Measurements from ENCODE around the gene OR9A2. TPM values are rescaled to one million over a fixed set of nuclear protein-coding genes. Genes with fewer than 3 reads are reported as not detected.

The OR9A2 gene
- total RNA-seq, 1 experiment from 2014 or later, result not detected

DNA sequence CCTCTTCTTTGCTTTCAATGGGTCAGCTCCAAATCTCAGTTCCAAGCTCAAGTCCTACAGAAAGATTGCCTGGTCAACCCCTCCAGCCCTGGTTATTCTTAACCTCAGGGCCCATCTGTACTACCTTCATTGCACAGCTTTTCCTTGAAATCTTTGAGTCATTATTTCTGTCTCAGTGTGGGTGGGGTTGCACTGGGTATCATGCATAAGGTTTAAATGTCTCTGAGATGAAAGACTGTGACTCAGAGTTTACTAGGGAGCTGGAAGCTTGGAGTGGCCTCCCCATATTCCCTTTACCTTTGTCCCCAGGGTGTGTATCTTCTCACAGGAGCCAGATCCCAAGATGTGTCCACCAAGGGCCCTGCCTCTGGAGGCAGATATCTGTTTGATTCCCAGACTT is 21.9 kb upstream of the OR9A2 start:
- RAD21 ChIA-PET (ENCODE audit: low non-redundant PET in 1 of 2, low total read pairs in 2 of 2, uncharacterized antibody in 2 of 2, unreplicated experiment in 2 of 2), result no interaction called here
- intact Hi-C loops (cut with micrococcal nuclease), result no loop called here
- Histone ChIP-seq H3K4me1 (ENCODE audit: control insufficient read depth in 1 of 2, insufficient read depth in 2 of 2, low read length in 2 of 2) (peaks cover 0 to 9% of the 10 kb centered on the region in 2 experiments; a peak in 1 of 4 replicates), H2AFZ (ENCODE audit: low read depth, low read length, poor library complexity, severe bottlenecking) (no peak overlapping the region), H3K9me3 (ENCODE audit: control insufficient read depth in 1 of 2, insufficient read depth in 1 of 2, low read depth in 1 of 2, low read length in 2 of 2) (no peaks in the 10 kb centered on the region), H3K79me2 (ENCODE audit: insufficient read depth, low read length) (no peaks in the 10 kb centered on the region), H3K36me3 (ENCODE audit: control insufficient read depth in 1 of 2, insufficient read depth in 2 of 2, low read length in 2 of 2) (no peaks in the 10 kb centered on the region), H4K20me1 (ENCODE audit: insufficient read depth) (no peaks in the 10 kb centered on the region), H3K27me3 (ENCODE audit: insufficient read depth, low read length) (no peaks in the 10 kb centered on the region; the same call in 1 of the 2 replicates), H3K4me2 (ENCODE audit: low read length) (peak overlapping the region; percentile 33), H3K9me2 (ENCODE audit: insufficient read depth) (no peaks in the 10 kb centered on the region), H3K27ac (ENCODE audit: low read depth, low read length) (no peak overlapping the region), H3K9ac (ENCODE audit: low read length) (no peak overlapping the region), H3K4me3 (replicated peaks in 1 of 2; ENCODE audit: low read depth in 1 of 2, low read length in 2 of 2) (no peak overlapping the region)
- BruUV-seq (replicated peaks), result no TSS peak
- POLR2A ChIA-PET, result no interaction called here
- DNase-seq (ENCODE audit: low read depth, low spot score), result peak; percentile 8
- ATAC-seq, result peak; percentile 20; the same call in 1 of the 2 replicates
- CTCF ChIA-PET, result no interaction called here
- TF ChIP-seq, protein P1, sequence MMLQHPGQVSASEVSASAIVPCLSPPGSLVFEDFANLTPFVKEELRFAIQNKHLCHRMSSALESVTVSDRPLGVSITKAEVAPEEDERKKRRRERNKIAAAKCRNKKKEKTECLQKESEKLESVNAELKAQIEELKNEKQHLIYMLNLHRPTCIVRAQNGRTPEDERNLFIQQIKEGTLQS (IDR thresholded peaks at IDR 0.05), result no peak
- TF ChIP-seq JUND (IDR thresholded peaks at IDR 0.05) (0 out of 2 replicates have a peak, but pooled peaks have one; percentile 26), SP1 (IDR thresholded peaks at IDR 0.05; ENCODE audit: low read depth) (peak; percentile 36; the same call in 1 of the 2 replicates), FOSL1 (IDR thresholded peaks at IDR 0.05; ENCODE audit: low read depth) (peak; percentile 44; the same call in 1 of the 2 replicates), POLR2AphosphoS5 (IDR thresholded peaks at IDR 0.05; ENCODE audit: low read depth, low read length) (no peak), SRF (IDR thresholded peaks at IDR 0.05; ENCODE audit: low read depth) (no peak), ELF1 (IDR thresholded peaks at IDR 0.05; ENCODE audit: borderline replicate concordance, low read depth) (no peak), ZFX (IDR thresholded peaks at IDR 0.05) (no peak), YY1 (IDR thresholded peaks at IDR 0.05; ENCODE audit: extremely low read depth, insufficient replicate concordance, low read depth, low read length) (no peak), CEBPB (IDR thresholded peaks at IDR 0.05; ENCODE audit: low read depth) (no peak), EGR1 (IDR thresholded peaks at IDR 0.05; ENCODE audit: low read depth) (no peak), POLR2A (IDR thresholded peaks at IDR 0.05; ENCODE audit: borderline replicate concordance, extremely low read depth, insufficient read depth, insufficient read length) (no peak), TCF7L2 (IDR thresholded peaks at IDR 0.05; ENCODE audit: borderline replicate concordance, extremely low read depth, insufficient read depth, insufficient read length) (no peak), SIN3A (IDR thresholded peaks at IDR 0.05; ENCODE audit: low read depth) (no peak), EZH2phosphoT487 (IDR thresholded peaks at IDR 0.05; ENCODE audit: borderline replicate concordance) (no peak), ZNF274 (IDR thresholded peaks at IDR 0.05; ENCODE audit: low read depth, low read length) (no peak), RAD21 (IDR thresholded peaks at IDR 0.05; ENCODE audit: low read depth) (no peak), CBX3 (IDR thresholded peaks at IDR 0.05; ENCODE audit: low read depth) (no peak), EZH2 (IDR thresholded peaks at IDR 0.05) (no peak)
- TF ChIP-seq, protein P2, sequence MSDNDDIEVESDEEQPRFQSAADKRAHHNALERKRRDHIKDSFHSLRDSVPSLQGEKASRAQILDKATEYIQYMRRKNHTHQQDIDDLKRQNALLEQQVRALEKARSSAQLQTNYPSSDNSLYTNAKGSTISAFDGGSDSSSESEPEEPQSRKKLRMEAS (IDR thresholded peaks at IDR 0.05), result no peak
- TF ChIP-seq, protein P3, sequence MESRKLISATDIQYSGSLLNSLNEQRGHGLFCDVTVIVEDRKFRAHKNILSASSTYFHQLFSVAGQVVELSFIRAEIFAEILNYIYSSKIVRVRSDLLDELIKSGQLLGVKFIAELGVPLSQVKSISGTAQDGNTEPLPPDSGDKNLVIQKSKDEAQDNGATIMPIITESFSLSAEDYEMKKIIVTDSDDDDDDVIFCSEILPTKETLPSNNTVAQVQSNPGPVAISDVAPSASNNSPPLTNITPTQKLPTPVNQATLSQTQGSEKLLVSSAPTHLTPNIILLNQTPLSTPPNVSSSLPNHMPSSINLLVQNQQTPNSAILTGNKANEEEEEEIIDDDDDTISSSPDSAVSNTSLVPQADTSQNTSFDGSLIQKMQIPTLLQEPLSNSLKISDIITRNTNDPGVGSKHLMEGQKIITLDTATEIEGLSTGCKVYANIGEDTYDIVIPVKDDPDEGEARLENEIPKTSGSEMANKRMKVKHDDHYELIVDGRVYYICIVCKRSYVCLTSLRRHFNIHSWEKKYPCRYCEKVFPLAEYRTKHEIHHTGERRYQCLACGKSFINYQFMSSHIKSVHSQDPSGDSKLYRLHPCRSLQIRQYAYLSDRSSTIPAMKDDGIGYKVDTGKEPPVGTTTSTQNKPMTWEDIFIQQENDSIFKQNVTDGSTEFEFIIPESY (IDR thresholded peaks at IDR 0.05; ENCODE audit: extremely low read depth, insufficient replicate concordance, low read length), result no peak
- TF ChIP-seq, protein P4, sequence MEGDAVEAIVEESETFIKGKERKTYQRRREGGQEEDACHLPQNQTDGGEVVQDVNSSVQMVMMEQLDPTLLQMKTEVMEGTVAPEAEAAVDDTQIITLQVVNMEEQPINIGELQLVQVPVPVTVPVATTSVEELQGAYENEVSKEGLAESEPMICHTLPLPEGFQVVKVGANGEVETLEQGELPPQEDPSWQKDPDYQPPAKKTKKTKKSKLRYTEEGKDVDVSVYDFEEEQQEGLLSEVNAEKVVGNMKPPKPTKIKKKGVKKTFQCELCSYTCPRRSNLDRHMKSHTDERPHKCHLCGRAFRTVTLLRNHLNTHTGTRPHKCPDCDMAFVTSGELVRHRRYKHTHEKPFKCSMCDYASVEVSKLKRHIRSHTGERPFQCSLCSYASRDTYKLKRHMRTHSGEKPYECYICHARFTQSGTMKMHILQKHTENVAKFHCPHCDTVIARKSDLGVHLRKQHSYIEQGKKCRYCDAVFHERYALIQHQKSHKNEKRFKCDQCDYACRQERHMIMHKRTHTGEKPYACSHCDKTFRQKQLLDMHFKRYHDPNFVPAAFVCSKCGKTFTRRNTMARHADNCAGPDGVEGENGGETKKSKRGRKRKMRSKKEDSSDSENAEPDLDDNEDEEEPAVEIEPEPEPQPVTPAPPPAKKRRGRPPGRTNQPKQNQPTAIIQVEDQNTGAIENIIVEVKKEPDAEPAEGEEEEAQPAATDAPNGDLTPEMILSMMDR (IDR thresholded peaks at IDR 0.05 in 2 of 3, conservative IDR thresholded peaks at IDR 0.05 in 1 of 3; ENCODE audit: borderline replicate concordance in 1 of 3, insufficient read depth in 1 of 3, low read depth in 2 of 3, low read length in 2 of 3), result no peak
